ENCODE data around the gene ITPR2. TPM values are rescaled to one million over a fixed set of nuclear protein-coding genes. Genes with fewer than 3 reads are reported as not detected.

Gene ITPR2
- total RNA-seq, 1 donor from 2014 or later, result 48.1 TPM

- no peak overlapping the region for H3K27ac ChIP-seq
- TF ChIP-seq, protein P1, sequence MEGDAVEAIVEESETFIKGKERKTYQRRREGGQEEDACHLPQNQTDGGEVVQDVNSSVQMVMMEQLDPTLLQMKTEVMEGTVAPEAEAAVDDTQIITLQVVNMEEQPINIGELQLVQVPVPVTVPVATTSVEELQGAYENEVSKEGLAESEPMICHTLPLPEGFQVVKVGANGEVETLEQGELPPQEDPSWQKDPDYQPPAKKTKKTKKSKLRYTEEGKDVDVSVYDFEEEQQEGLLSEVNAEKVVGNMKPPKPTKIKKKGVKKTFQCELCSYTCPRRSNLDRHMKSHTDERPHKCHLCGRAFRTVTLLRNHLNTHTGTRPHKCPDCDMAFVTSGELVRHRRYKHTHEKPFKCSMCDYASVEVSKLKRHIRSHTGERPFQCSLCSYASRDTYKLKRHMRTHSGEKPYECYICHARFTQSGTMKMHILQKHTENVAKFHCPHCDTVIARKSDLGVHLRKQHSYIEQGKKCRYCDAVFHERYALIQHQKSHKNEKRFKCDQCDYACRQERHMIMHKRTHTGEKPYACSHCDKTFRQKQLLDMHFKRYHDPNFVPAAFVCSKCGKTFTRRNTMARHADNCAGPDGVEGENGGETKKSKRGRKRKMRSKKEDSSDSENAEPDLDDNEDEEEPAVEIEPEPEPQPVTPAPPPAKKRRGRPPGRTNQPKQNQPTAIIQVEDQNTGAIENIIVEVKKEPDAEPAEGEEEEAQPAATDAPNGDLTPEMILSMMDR (IDR thresholded peaks at IDR 0.05), result no peak
- H3K27me3 ChIP-seq, result no peaks in the 10 kb centered on the region
- H3K4me3 ChIP-seq, result no peak overlapping the region
- intact Hi-C loops (cut with DNase I), result no loop called here
- no peak for DNase-seq (ENCODE audit: extremely low spot score in 2 of 2)
- H3K4me1 ChIP-seq, result peaks cover 7% of the 10 kb centered on the region
- H3K9me3 ChIP-seq, result no peaks in the 10 kb centered on the region
- no peaks in the 10 kb centered on the region for H3K36me3 ChIP-seq
Measured at GRCh38 chr12:26629864-26630263, 203.1 kb downstream of the ITPR2 start.

GRCh38 chr12:26628234-26628633 is 204.8 kb downstream of the ITPR2 start:
- intact Hi-C loops (cut with DNase I), result no loop called here
- H3K4me1 ChIP-seq, result peaks cover 7% of the 10 kb centered on the region
- no peak for DNase-seq (ENCODE audit: extremely low spot score in 2 of 2)

DNA sequence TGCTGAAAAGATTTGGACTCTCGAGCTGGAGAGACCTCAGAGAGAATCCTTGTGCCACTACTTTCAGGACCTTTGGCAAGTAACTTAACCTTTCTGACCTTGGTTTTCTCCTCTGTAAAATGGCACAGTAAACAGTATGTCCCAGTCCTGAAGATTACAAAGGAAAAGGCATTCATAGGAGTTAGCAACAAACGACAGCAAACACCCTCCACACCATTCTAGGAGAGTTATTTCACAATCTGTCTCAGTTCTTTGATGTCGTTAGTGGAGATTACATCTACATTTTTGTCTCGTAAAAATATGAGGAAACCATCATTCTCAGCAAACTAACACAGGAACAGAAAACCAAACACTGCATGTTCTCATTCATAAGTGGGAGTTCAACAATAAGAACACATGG is 205.7 kb downstream of the ITPR2 start:
- Histone ChIP-seq H3K9me3 (no peaks in the 10 kb centered on the region), H3K36me3 (peaks cover 0 to 9% of the 10 kb centered on the region in 2 donors), H3K27ac (no peak overlapping the region), H3K27me3 (no peaks in the 10 kb centered on the region), H3K4me1 (peaks cover 7% of the 10 kb centered on the region), H3K4me3 (no peak overlapping the region)
- intact Hi-C loops (cut with DNase I), result no loop called here
- no peak for DNase-seq (ENCODE audit: extremely low spot score in 2 of 2)
- no peak for TF ChIP-seq POLR2AphosphoS5 (IDR thresholded peaks at IDR 0.05; ENCODE audit: insufficient read depth in 1 of 2, low read depth in 1 of 2)
- no peak for TF ChIP-seq POLR2A (IDR thresholded peaks at IDR 0.05)
- TF ChIP-seq, protein P1 (IDR thresholded peaks at IDR 0.05), result no peak

More at GRCh38 chr12:26628234-26628633, 204.8 kb downstream of the ITPR2 start:
- no peaks in the 10 kb centered on the region for H3K27me3 ChIP-seq
- no peak overlapping the region for H3K4me3 ChIP-seq
- TF ChIP-seq POLR2A (IDR thresholded peaks at IDR 0.05) (no peak), POLR2AphosphoS5 (IDR thresholded peaks at IDR 0.05; ENCODE audit: insufficient read depth in 1 of 2, low read depth in 1 of 2) (no peak)
- TF ChIP-seq, protein P1 (IDR thresholded peaks at IDR 0.05), result no peak
- H3K27ac ChIP-seq, result no peak overlapping the region
- H3K36me3 ChIP-seq, result peaks cover 0 to under 1% of the 10 kb centered on the region in 2 donors
- no peaks in the 10 kb centered on the region for H3K9me3 ChIP-seq

GRCh38 chr12:26623136-26623535 is 209.9 kb downstream of the ITPR2 start:
- no peak overlapping the region for H3K4me3 ChIP-seq
- peaks cover 0 to 29% of the 10 kb centered on the region in 2 donors for H3K36me3 ChIP-seq
- H3K27ac ChIP-seq, result no peak overlapping the region
- no peaks in the 10 kb centered on the region for H3K27me3 ChIP-seq
- no peaks in the 10 kb centered on the region for H3K9me3 ChIP-seq
- no peak for TF ChIP-seq POLR2AphosphoS5 (IDR thresholded peaks at IDR 0.05; ENCODE audit: insufficient read depth in 1 of 2, low read depth in 1 of 2)
- no peak for TF ChIP-seq POLR2A (IDR thresholded peaks at IDR 0.05)
- TF ChIP-seq, protein P1 (IDR thresholded peaks at IDR 0.05), result no peak
- intact Hi-C loops (cut with DNase I), result no loop called here
- no peaks in the 10 kb centered on the region for H3K4me1 ChIP-seq
- DNase-seq (ENCODE audit: extremely low spot score in 2 of 2), result no peak

DNA sequence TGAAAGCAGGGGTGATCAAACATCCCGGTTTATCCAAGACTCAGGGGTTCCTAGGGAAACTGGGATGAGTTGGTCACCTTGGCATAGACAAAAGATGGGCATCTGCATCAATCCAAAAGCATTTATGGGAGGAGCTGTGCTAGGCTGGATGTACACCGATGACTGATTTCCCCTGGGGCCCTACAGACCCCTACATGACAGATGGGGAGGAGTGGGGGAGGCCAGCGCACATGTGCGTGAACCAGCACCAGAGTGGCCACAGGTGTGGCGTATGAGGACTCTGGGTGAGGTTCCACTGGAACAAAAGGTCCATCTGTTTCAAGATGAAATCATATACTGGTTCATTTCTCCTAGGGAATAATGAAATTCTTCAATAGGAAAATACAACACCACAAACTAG is 210.4 kb downstream of the ITPR2 start:
- DNase-seq (ENCODE audit: extremely low spot score in 2 of 2), result no peak
- H3K27me3 ChIP-seq, result no peaks in the 10 kb centered on the region
- no peak overlapping the region for H3K4me3 ChIP-seq
- H3K4me1 ChIP-seq, result no peaks in the 10 kb centered on the region
- intact Hi-C loops (cut with DNase I), result no loop called here
- H3K27ac ChIP-seq, result no peak overlapping the region
- H3K9me3 ChIP-seq, result no peaks in the 10 kb centered on the region
- no peak for TF ChIP-seq POLR2AphosphoS5 (IDR thresholded peaks at IDR 0.05; ENCODE audit: insufficient read depth in 1 of 2, low read depth in 1 of 2)
- peaks cover 0 to 29% of the 10 kb centered on the region in 2 donors for H3K36me3 ChIP-seq

DNA sequence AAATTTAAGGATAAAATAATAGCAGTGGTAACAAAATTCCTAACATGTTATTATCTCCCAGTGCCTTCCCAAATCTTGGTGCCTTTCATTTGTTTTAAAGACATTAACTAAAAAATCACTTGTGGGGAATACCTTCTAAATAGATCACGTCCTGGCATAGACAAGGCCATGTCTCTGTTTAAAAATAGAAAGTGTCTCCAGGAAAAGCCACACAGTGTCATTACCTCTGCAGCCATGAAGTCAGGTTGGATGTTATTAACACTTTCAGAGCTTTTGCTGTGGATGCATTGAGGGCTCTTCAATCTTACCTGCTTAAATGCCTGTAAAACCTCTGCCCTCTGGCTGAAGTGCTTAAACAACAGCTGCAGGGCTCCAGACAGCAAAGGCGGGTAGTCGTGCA is 211.1 kb downstream of the ITPR2 start:
- H3K4me1 ChIP-seq, result no peaks in the 10 kb centered on the region
- H3K9me3 ChIP-seq, result no peaks in the 10 kb centered on the region
- no peak overlapping the region for H3K4me3 ChIP-seq
- DNase-seq (ENCODE audit: extremely low spot score in 2 of 2), result no peak
- no peak for TF ChIP-seq POLR2AphosphoS5 (IDR thresholded peaks at IDR 0.05; ENCODE audit: insufficient read depth in 1 of 2, low read depth in 1 of 2)
- TF ChIP-seq, protein P1 (IDR thresholded peaks at IDR 0.05), result no peak
- TF ChIP-seq POLR2A (IDR thresholded peaks at IDR 0.05), result no peak
- no peaks in the 10 kb centered on the region for H3K27me3 ChIP-seq
- no peak overlapping the region for H3K27ac ChIP-seq
- intact Hi-C loops (cut with DNase I), result no loop called here
- peaks cover 0 to 29% of the 10 kb centered on the region in 2 donors for H3K36me3 ChIP-seq
